HepG2 (cell line): Measurements from ENCODE around the gene BAIAP2L2. TPM values are rescaled to one million over a fixed set of nuclear protein-coding genes. Genes with fewer than 3 reads are reported as not detected.

Experiments used
- HHEX ChIP-seq: IDR thresholded peaks from 2 replicates; pipeline ENCODE4 v1.6.1; 2016; ENCODE audit warnings: control low read depth
- IRF2 ChIP-seq: IDR thresholded peaks from 2 replicates; pipeline ENCODE4 v1.6.1; 2018; ENCODE audit warnings: missing genetic modification reagents, missing compliant biosample characterization
- PBX2 ChIP-seq: IDR thresholded peaks from 2 replicates; pipeline ENCODE4 v1.6.1; 2016; ENCODE audit warnings: control low read depth
- TFDP1 ChIP-seq: IDR thresholded peaks from 2 replicates; pipeline ENCODE4 v1.6.1; 2016; ENCODE audit warnings: missing compliant biosample characterization, missing genetic modification reagents, borderline replicate concordance
- ZFP36L2 ChIP-seq: sonication (generic); formaldehyde crosslinking; IDR thresholded peaks from 2 replicates; pipeline ENCODE4 v1.4.0; 2020; ENCODE audit warnings: missing genetic modification reagents
- ZFX ChIP-seq: sonication (generic); formaldehyde crosslinking; IDR thresholded peaks from 2 replicates; pipeline ENCODE4 v1.4.0; 2020; ENCODE audit warnings: mild to moderate bottlenecking, low read depth, missing genetic modification reagents, moderate library complexity
- ZFY ChIP-seq: sonication (generic); formaldehyde crosslinking; IDR thresholded peaks from 2 replicates; pipeline ENCODE4 v1.4.0; 2020; ENCODE audit warnings: missing genetic modification reagents
- ZHX1 ChIP-seq: sonication (generic); formaldehyde crosslinking; IDR thresholded peaks from 2 replicates; pipeline ENCODE4 v1.8.1; 2022; ENCODE audit warnings: low read depth, mild to moderate bottlenecking, missing genetic modification reagents
- ZNF275 ChIP-seq: sonication (generic); formaldehyde crosslinking; IDR thresholded peaks from 2 replicates; pipeline ENCODE4 v1.8.0; 2022; ENCODE audit warnings: missing genetic modification reagents, mild to moderate bottlenecking, inconsistent platforms, borderline replicate concordance
- ZNF883 ChIP-seq: sonication (generic); formaldehyde crosslinking; IDR thresholded peaks from 2 replicates; pipeline ENCODE4 v1.5.1; 2020; ENCODE audit warnings: mild to moderate bottlenecking, missing genetic modification reagents; ENCODE audit errors: not compliant biosample characterization
- polyA plus RNA-seq, 8 experiments: library from polyadenylated mRNA; depleted of rRNA in 3 of 8; stranded (reverse) in 7 of 8; unstranded in 1 of 8; fragments of >200 nt; fragmentation: Illumina TruSeq in 4 of 8; extraction: Trizol in 4 of 8; gene quantifications; 2 replicates each; pipeline versions ENCODE4 v1.2.1 to v1.2.3, GENCODE V29; 2011 to 2016; ENCODE audit warnings: low read depth in 4 of 8, missing spikeins in 1 of 8, mixed read lengths in 1 of 8; ENCODE audit not compliant: insufficient read depth in 1 of 8
- total RNA-seq, 5 experiments: library from RNA; depleted of rRNA; stranded (reverse); fragments of >200 nt; fragmentation: Illumina TruSeq; extraction: Trizol; gene quantifications; 2 replicates each; pipeline ENCODE4 v1.2.3, GENCODE V29; 2016; ENCODE audit warnings: low read depth in 1 of 5
- TF ChIP-seq, protein P1 (sequence below): IDR thresholded peaks from 2 replicates; pipeline ENCODE4 v1.6.1; 2016; ENCODE audit warnings: low read depth, control low read depth
- TF ChIP-seq, protein P2 (sequence below): sonication (generic); formaldehyde crosslinking; IDR thresholded peaks from 2 replicates; pipeline ENCODE4 v1.4.0; 2020; ENCODE audit warnings: missing genetic modification reagents, mild to moderate bottlenecking, borderline replicate concordance
- TF ChIP-seq, protein P3 (sequence below): sonication (generic); formaldehyde crosslinking; IDR thresholded peaks from 2 replicates; pipeline ENCODE4 v1.5.1; 2020; ENCODE audit warnings: missing genetic modification reagents, mild to moderate bottlenecking, borderline replicate concordance

Gene BAIAP2L2
- total and polyA plus RNA-seq, 2 of the 13 experiments (the other 11 are each of a cell fraction or from before 2014, with no cell fraction given): 4.4 to 7.5 TPM

DNA sequence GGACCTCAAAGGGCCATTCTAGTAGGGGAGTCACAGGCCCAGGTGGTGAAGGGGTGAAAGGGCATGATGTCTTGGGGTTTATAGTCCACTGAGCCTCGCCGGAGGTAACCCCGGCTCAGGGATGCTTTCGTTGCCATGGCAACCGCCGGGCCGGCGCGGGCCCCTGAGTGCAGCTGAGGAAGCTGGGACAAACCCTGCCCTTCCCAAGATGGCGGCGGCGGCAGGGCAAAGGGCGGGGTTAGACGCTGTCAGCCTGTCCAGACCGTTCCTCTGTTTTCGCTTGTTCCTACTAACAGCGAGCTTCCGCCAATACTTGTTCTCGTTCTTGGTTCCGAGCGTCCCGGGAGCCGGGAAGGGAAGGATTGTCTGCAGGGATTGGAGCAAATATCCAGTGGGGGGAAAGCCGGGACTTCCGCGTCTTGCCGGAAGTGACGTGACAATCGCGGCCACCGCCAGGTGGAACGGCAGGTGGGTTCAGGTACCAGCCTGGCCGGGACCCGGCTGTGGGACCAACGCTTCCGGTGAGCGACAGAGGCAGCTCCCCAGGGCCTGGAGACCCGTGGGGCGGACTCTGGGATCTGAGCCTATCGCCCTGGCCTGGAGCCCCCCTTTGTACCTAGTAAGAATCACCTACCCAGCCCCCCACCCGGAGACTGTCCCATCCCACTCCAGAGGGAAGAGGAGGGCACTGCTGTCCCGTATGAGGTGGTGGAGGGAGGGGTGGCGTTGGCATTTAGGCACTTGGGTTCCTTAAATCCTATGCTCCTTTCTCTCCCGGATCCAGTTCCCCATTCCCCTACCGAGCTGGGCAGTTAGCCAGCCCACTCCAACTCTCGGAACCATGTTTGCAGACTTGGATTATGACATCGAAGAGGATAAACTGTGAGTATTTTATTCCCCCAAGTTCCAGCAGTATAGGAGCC lies 53.3 kb downstream of the BAIAP2L2 start, which contains the start of gene PICK1 (continued):
- TF ChIP-seq TFDP1 (CRISPR knock-in tag) (0 out of 2 replicates have a peak, but pooled peaks have one; percentile 12), ZHX1 (CRISPR knock-in tag) (peak; percentile 92), ZNF275 (CRISPR knock-in tag) (0 out of 2 replicates have a peak, but pooled peaks have one; percentile 72), ZFP36L2 (no peak), IRF2 (peak; percentile 48; the same call in 1 of the 2 replicates), PBX2 (CRISPR knock-in tag) (no peak), ZNF883 (CRISPR knock-in tag) (peak; percentile 47), HHEX (CRISPR knock-in tag) (no peak), ZFX (CRISPR knock-in tag) (peak; percentile 42), ZFY (CRISPR knock-in tag) (peak; percentile 60)
- TF ChIP-seq, protein P1, sequence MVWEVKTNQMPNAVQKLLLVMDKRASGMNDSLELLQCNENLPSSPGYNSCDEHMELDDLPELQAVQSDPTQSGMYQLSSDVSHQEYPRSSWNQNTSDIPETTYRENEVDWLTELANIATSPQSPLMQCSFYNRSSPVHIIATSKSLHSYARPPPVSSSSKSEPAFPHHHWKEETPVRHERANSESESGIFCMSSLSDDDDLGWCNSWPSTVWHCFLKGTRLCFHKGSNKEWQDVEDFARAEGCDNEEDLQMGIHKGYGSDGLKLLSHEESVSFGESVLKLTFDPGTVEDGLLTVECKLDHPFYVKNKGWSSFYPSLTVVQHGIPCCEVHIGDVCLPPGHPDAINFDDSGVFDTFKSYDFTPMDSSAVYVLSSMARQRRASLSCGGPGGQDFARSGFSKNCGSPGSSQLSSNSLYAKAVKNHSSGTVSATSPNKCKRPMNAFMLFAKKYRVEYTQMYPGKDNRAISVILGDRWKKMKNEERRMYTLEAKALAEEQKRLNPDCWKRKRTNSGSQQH (CRISPR knock-in tag): 0 out of 2 replicates have a peak, but pooled peaks have one; percentile 62
- TF ChIP-seq, protein P2, sequence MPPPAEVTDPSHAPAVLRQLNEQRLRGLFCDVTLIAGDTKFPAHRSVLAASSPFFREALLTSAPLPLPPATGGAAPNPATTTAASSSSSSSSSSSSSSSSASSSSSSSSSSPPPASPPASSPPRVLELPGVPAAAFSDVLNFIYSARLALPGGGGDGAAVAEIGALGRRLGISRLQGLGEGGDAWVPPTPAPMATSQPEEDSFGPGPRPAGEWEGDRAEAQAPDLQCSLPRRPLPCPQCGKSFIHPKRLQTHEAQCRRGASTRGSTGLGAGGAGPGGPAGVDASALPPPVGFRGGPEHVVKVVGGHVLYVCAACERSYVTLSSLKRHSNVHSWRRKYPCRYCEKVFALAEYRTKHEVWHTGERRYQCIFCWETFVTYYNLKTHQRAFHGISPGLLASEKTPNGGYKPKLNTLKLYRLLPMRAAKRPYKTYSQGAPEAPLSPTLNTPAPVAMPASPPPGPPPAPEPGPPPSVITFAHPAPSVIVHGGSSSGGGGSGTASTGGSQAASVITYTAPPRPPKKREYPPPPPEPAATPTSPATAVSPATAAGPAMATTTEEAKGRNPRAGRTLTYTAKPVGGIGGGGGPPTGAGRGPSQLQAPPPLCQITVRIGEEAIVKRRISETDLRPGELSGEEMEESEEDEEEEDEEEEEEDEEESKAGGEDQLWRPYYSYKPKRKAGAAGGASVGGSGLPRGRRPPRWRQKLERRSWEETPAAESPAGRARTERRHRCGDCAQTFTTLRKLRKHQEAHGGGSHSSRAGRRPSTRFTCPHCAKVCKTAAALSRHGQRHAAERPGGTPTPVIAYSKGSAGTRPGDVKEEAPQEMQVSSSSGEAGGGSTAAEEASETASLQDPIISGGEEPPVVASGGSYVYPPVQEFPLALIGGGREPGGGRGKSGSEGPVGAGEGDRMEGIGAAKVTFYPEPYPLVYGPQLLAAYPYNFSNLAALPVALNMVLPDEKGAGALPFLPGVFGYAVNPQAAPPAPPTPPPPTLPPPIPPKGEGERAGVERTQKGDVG (CRISPR knock-in tag): peak; percentile 36; the same call in 1 of the 2 replicates
- TF ChIP-seq, protein P3, sequence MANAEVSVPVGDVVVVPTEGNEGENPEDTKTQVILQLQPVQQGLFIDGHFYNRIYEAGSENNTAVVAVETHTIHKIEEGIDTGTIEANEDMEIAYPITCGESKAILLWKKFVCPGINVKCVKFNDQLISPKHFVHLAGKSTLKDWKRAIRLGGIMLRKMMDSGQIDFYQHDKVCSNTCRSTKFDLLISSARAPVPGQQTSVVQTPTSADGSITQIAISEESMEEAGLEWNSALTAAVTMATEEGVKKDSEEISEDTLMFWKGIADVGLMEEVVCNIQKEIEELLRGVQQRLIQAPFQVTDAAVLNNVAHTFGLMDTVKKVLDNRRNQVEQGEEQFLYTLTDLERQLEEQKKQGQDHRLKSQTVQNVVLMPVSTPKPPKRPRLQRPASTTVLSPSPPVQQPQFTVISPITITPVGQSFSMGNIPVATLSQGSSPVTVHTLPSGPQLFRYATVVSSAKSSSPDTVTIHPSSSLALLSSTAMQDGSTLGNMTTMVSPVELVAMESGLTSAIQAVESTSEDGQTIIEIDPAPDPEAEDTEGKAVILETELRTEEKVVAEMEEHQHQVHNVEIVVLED (CRISPR knock-in tag): peak; percentile 79; the same call in 1 of the 2 replicates
